ENCODE results near the gene CXXC4.

GRCh38 chr4:104501290-104501689, 6.6 kb upstream of the CXXC4 start:
- TF ChIP-seq CTCF (IDR thresholded peaks at IDR 0.05; ENCODE audit: poor library complexity) (no peak), EZH2phosphoT487 (IDR thresholded peaks at IDR 0.05; ENCODE audit: low read depth, severe bottlenecking, unreplicated experiment) (no peak), EZH2 (IDR thresholded peaks at IDR 0.05; ENCODE audit: borderline replicate concordance) (no peak)
